Jurkat, Clone E6-1 (cell line): ENCODE measurements around the gene PNP.
"Not testable (repeated sequence)": the region's sequence is repeated elsewhere in the genome, so short reads cannot be mapped to it uniquely, and the experiment has no call there.

Source experiments
- DNase-seq: peaks from one replicate; pipeline ENCODE4 v3.0.0-alpha.2; 2011; ENCODE audit warnings: low read depth, low spot score
- H3K4me3 ChIP-seq: 2 replicates; pipeline ENCODE4 v1.5.1; 2011; ENCODE audit warnings: mild to moderate bottlenecking, low read length, control low read depth, moderate library complexity

The PNP gene

GRCh38 chr14:20452831-20453230, 16.4 kb upstream of the PNP start:
- H3K4me3 ChIP-seq = not testable (repeated sequence)

GRCh38 chr14:20454516-20455354, 14.5 kb upstream of the PNP start, which contains the start of the genes APEX1 and OSGEP:
Gene APEX1, plus strand, starts transcription at chr14:20455226. Its CDS starts 420 bp downstream, at chr14:20455646.
Gene OSGEP, minus strand, starts transcription at chr14:20454812. Its CDS starts 129 bp downstream, at chr14:20454683.
- H3K4me3 ChIP-seq = peak within 1 kb of the TSS; percentile 97
- peak; percentile 99 for DNase-seq

More at GRCh38 chr14:20452831-20453230, 16.4 kb upstream of the PNP start:
- not testable (repeated sequence) for DNase-seq

- peak overlapping the region; percentile 97 for H3K4me3 ChIP-seq
- no peak for DNase-seq
These were observed 13.6 kb upstream of the PNP start for GRCh38 chr14:20455355-20456300.

GRCh38 chr14:20456971-20457370, 12.2 kb upstream of the PNP start:
- H3K4me3 ChIP-seq = no peak overlapping the region
- no peak for DNase-seq

GRCh38 chr14:20458031-20458789, 11.0 kb upstream of the PNP start:
- DNase-seq = no peak

GRCh38 chr14:20460458-20461224, 8.6 kb upstream of the PNP start:
- peak overlapping the region; percentile 90 for H3K4me3 ChIP-seq
- DNase-seq = no peak

More at GRCh38 chr14:20458031-20458789, 11.0 kb upstream of the PNP start:
- no peak overlapping the region for H3K4me3 ChIP-seq

- H3K4me3 ChIP-seq = peak within 1 kb of the TSS; percentile 90
- DNase-seq = peak; percentile 100
These were observed 7.7 kb upstream of the PNP start, which contains the start of gene PIP4P1 for GRCh38 chr14:20461225-20462141. Gene PIP4P1, minus strand, starts transcription at chr14:20461434. Its CDS starts 109 bp downstream, at chr14:20461325.

GRCh38 chr14:20468764-20469241, 403 bp upstream of the PNP start:
- DNase-seq = no peak
- peak overlapping the region; percentile 98 for H3K4me3 ChIP-seq

- peak overlapping the region; percentile 98 for H3K4me3 ChIP-seq
- DNase-seq = no peak
These were observed 840 bp downstream of the PNP start for GRCh38 chr14:20469890-20470602.

GRCh38 chr14:20470603-20470901, 1.3 kb downstream of the PNP start:
- peak overlapping the region; percentile 98 for H3K4me3 ChIP-seq
- no peak for DNase-seq

GRCh38 chr14:20472536-20473169, 3.4 kb downstream of the PNP start:
- no peak overlapping the region for H3K4me3 ChIP-seq
- no peak for DNase-seq

GRCh38 chr14:20476776-20477175, 7.6 kb downstream of the PNP start:
- DNase-seq = no peak
- H3K4me3 ChIP-seq = peak overlapping the region; percentile 18

GRCh38 chr14:20477211-20477876, 8.1 kb downstream of the PNP start:
- peak; percentile 94 for DNase-seq
- H3K4me3 ChIP-seq = peak overlapping the region; percentile 1; the same call in 1 of the 2 replicates

GRCh38 chr14:20478894-20479293, 9.7 kb downstream of the PNP start:
- DNase-seq = no peak
- H3K4me3 ChIP-seq = no peak overlapping the region

GRCh38 chr14:20482382-20482781, 13.2 kb downstream of the PNP start:
- H3K4me3 ChIP-seq = no peak overlapping the region
- DNase-seq = no peak

- no peak for DNase-seq
- H3K4me3 ChIP-seq = no peak overlapping the region
These were observed 16.7 kb downstream of the PNP start for GRCh38 chr14:20485900-20486299.
